Measurements from ENCODE around the gene CSN1S1.

DNA sequence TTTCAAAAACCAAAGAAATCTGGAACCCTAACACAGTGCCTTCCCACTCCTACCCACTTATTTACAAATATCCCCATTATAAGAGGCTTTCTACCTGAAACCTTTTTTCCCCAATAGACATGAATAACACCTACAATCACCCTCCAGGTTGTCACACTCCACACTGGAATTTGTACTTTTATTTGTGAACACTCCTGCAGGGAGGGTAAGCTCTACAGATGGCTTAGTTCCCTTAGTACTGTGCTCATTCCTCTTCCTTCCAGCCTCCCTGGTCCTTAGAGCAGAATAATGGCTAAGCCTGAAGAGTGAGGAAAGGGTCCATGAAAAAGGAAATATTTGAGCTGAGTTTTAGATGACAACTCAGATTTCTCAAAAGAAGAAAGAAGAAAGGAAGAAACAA is 48.7 kb upstream of the CSN1S1 start:
- TF ChIP-seq CTCF (IDR thresholded peaks at IDR 0.05) (no peak), EZH2 (IDR thresholded peaks at IDR 0.05; ENCODE audit: borderline replicate concordance, insufficient read depth, low read depth, low read length, poor library complexity, severe bottlenecking) (no peak)

All from B cell (primary cell).